ENCODE results near the gene AKT2. TPM values are rescaled to one million over a fixed set of nuclear protein-coding genes. Genes with fewer than 3 reads are reported as not detected.
A peak's percentile ranks its signal among the peaks of the same experiment; 100 is the strongest.

Gene AKT2
- polyA plus RNA-seq, 6 donors from 2014 or later, result 24.2 to 34.3 (median 30.8) TPM

- no peak for ATAC-seq (ENCODE audit: low read depth in 2 of 2)
- H3K9me3 Mint-ChIP-seq, result no peaks in the 10 kb centered on the region
- no peaks in the 10 kb centered on the region for H3K27me3 Mint-ChIP-seq
- H3K4me3 Mint-ChIP-seq, result peak overlapping the region in 1 of 8 donors; percentile 19
- H3K27ac Mint-ChIP-seq, result peak overlapping the region in 4 of 6 donors; percentile 25 to 98 (median 62)
- no peak for DNase-seq
- H3K4me1 Mint-ChIP-seq, result peaks cover 30 to 62% (median 57%) of the 10 kb centered on the region in 3 donors
- H3K36me3 Mint-ChIP-seq, result peaks cover 5 to 7% of the 10 kb centered on the region in 2 donors
These were observed 20.7 kb downstream of the AKT2 start for GRCh38 chr19:40264314-40265054.

- Mint-ChIP-seq H3K27me3 (no peaks in the 10 kb centered on the region), H3K27ac (peak overlapping the region in 2 of 6 donors; percentile 39 to 70), H3K4me1 (peaks cover 34 to 62% (median 56%) of the 10 kb centered on the region in 3 donors), H3K9me3 (no peaks in the 10 kb centered on the region), H3K36me3 (peaks cover 5 to 7% of the 10 kb centered on the region in 2 donors), H3K4me3 (no peak overlapping the region)
- DNase-seq, result no peak
- no peak for ATAC-seq (ENCODE audit: low read depth in 2 of 2)
These were observed 21.5 kb downstream of the AKT2 start for GRCh38 chr19:40263440-40264313.

DNA sequence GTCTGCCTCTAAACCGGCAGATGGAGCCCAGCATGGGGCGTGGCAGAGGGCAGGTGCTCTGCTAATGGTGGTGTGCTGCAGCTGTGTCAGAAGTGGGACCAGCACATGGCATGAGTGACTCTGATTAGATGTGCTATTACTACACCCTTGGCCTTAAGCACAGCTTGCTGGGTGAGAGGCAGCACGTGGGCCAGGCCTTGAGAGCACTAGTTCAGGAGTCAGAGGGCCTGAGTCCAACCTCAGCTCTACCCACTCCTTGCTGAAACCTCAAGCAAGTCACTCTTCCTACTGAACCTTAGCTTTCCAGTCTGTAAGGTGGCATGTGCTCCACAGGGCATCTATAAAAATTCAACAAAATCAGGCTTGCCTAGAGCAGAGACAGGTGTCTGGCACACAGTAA is 22.7 kb downstream of the AKT2 start:
- H3K36me3 Mint-ChIP-seq, result peaks cover under 1 to 7% of the 10 kb centered on the region in 2 donors
- H3K4me1 Mint-ChIP-seq, result peaks cover 31 to 61% (median 57%) of the 10 kb centered on the region in 3 donors
- H3K27me3 Mint-ChIP-seq, result no peaks in the 10 kb centered on the region
- no peak for ATAC-seq (ENCODE audit: low read depth in 2 of 2)
- no peaks in the 10 kb centered on the region for H3K9me3 Mint-ChIP-seq
- peak overlapping the region in 1 of 6 donors; percentile 28 for H3K27ac Mint-ChIP-seq
- H3K4me3 Mint-ChIP-seq, result no peak overlapping the region
- DNase-seq, result no peak

- no peaks in the 10 kb centered on the region for H3K9me3 Mint-ChIP-seq
- peaks cover 0 to 7% of the 10 kb centered on the region in 2 donors for H3K36me3 Mint-ChIP-seq
- peak overlapping the region in 1 of 8 donors; percentile 15 for H3K4me3 Mint-ChIP-seq
- DNase-seq (no peak), ATAC-seq (ENCODE audit: low read depth in 2 of 2) (no peak)
- H3K27me3 Mint-ChIP-seq, result no peaks in the 10 kb centered on the region
- H3K27ac Mint-ChIP-seq, result peak overlapping the region in 2 of 6 donors; percentile 13 to 69
- H3K4me1 Mint-ChIP-seq, result peaks cover 29 to 56% (median 53%) of the 10 kb centered on the region in 3 donors
These were observed 23.5 kb downstream of the AKT2 start for GRCh38 chr19:40261631-40262030.

- H3K9me3 Mint-ChIP-seq, result no peaks in the 10 kb centered on the region
- no peaks in the 10 kb centered on the region for H3K27me3 Mint-ChIP-seq
- H3K4me1 Mint-ChIP-seq, result peaks cover 43 to 52% (median 49%) of the 10 kb centered on the region in 3 donors
- H3K4me3 Mint-ChIP-seq, result no peak overlapping the region
- peak overlapping the region in 1 of 6 donors; percentile 18 for H3K27ac Mint-ChIP-seq
- ATAC-seq (ENCODE audit: low read depth in 2 of 2) (peak in 1 of 2 donors; percentile 40), DNase-seq (no peak)
- H3K36me3 Mint-ChIP-seq, result peaks cover 5 to 27% of the 10 kb centered on the region in 2 donors
These were observed 28.0 kb downstream of the AKT2 start for GRCh38 chr19:40257096-40257517.

DNA sequence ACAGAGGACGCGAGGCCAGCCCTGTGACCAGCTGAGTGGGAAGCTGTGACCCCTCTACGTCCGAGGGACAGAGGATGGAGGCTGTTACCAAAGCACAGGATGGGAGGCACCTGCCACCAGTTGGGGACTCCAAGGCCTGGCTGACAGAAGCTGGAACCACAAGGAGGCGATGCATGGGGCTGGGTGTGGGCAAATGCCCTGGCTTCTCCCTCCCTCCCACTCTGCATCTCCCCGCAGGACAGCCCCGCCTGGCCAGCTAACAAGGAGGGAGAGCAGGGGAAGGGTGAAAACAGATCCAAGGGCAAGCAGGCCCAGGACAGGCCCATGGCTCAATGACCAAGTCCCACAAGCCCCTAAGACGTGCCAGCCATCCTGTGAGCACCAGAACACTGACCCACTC is 28.6 kb downstream of the AKT2 start:
- DNase-seq (no peak), ATAC-seq (ENCODE audit: low read depth in 2 of 2) (no peak)
- Mint-ChIP-seq H3K36me3 (peaks cover 8 to 27% of the 10 kb centered on the region in 2 donors), H3K9me3 (no peaks in the 10 kb centered on the region), H3K4me1 (peaks cover 42 to 46% (median 45%) of the 10 kb centered on the region in 3 donors), H3K27ac (peak overlapping the region in 1 of 6 donors; percentile 59), H3K27me3 (no peaks in the 10 kb centered on the region), H3K4me3 (no peak overlapping the region)

GRCh38 chr19:40255619-40256166 is 29.5 kb downstream of the AKT2 start:
- DNase-seq (no peak), ATAC-seq (ENCODE audit: low read depth in 2 of 2) (no peak)
- no peaks in the 10 kb centered on the region for H3K27me3 Mint-ChIP-seq
- no peak overlapping the region for H3K4me3 Mint-ChIP-seq
- H3K9me3 Mint-ChIP-seq, result no peaks in the 10 kb centered on the region
- H3K4me1 Mint-ChIP-seq, result peaks cover 38 to 40% (median 39%) of the 10 kb centered on the region in 3 donors
- H3K27ac Mint-ChIP-seq, result peak overlapping the region in 4 of 6 donors; percentile 59 to 98 (median 86)
- peaks cover 12 to 27% of the 10 kb centered on the region in 2 donors for H3K36me3 Mint-ChIP-seq

GRCh38 chr19:40254714-40255418 is 30.3 kb downstream of the AKT2 start:
- Mint-ChIP-seq H3K36me3 (peaks cover 12 to 27% of the 10 kb centered on the region in 2 donors), H3K27ac (peak overlapping the region in 3 of 6 donors; percentile 32 to 81 (median 59)), H3K4me1 (peaks cover 34 to 38% (median 37%) of the 10 kb centered on the region in 3 donors), H3K9me3 (no peaks in the 10 kb centered on the region), H3K27me3 (no peaks in the 10 kb centered on the region), H3K4me3 (no peak overlapping the region)
- ATAC-seq (ENCODE audit: low read depth in 2 of 2), result no peak
- no peak for DNase-seq

DNA sequence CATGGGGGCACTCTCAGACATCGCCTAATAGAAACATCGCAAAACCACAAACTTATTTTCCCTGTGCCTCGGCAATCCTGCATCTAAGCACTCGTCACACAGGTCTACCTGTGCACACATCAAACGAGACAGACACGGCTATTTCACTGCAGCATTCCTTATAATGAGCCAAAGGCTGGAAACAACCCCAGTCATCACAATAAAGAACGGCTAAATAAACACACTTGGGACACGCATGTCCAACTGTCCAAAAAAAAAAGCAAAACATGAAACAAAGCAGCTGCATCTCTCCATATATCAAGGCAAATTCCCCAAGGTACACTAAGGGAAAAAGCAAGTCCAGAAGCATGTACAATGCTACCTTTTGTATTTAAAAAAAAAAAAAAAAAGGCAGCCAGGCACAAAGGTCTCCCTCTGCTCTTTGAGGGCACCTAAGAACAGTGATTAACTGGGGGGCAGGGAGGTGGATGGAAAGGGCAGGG is 31.5 kb downstream of the AKT2 start:
- Mint-ChIP-seq H3K4me1 (peaks cover 26 to 33% (median 27%) of the 10 kb centered on the region in 3 donors), H3K36me3 (peaks cover 12 to 27% of the 10 kb centered on the region in 2 donors), H3K27me3 (no peaks in the 10 kb centered on the region), H3K27ac (peak overlapping the region in 2 of 6 donors; percentile 34 to 39), H3K9me3 (no peaks in the 10 kb centered on the region), H3K4me3 (no peak overlapping the region)
- DNase-seq (no peak), ATAC-seq (ENCODE audit: low read depth in 2 of 2) (no peak)

GRCh38 chr19:40252395-40252794 is 32.8 kb downstream of the AKT2 start:
- no peaks in the 10 kb centered on the region for H3K27me3 Mint-ChIP-seq
- no peak overlapping the region for H3K4me3 Mint-ChIP-seq
- H3K4me1 Mint-ChIP-seq, result peaks cover 26 to 36% (median 28%) of the 10 kb centered on the region in 3 donors
- H3K36me3 Mint-ChIP-seq, result peaks cover 12 to 27% of the 10 kb centered on the region in 2 donors
- DNase-seq (no peak), ATAC-seq (ENCODE audit: low read depth in 2 of 2) (no peak)
- no peaks in the 10 kb centered on the region for H3K9me3 Mint-ChIP-seq
- peak overlapping the region in 3 of 6 donors; percentile 1 to 94 (median 34) for H3K27ac Mint-ChIP-seq

- Mint-ChIP-seq H3K4me1 (peaks cover 26 to 34% (median 27%) of the 10 kb centered on the region in 3 donors), H3K36me3 (peaks cover 12 to 27% of the 10 kb centered on the region in 2 donors), H3K9me3 (no peaks in the 10 kb centered on the region), H3K27ac (peak overlapping the region in 1 of 6 donors; percentile 34), H3K4me3 (no peak overlapping the region), H3K27me3 (no peaks in the 10 kb centered on the region)
- ATAC-seq (ENCODE audit: low read depth in 2 of 2), result no peak
- no peak for DNase-seq
These were observed 33.2 kb downstream of the AKT2 start for GRCh38 chr19:40251991-40252390.

- H3K4me3 Mint-ChIP-seq, result no peak overlapping the region
- H3K4me1 Mint-ChIP-seq, result peaks cover 27 to 33% (median 31%) of the 10 kb centered on the region in 3 donors
- H3K9me3 Mint-ChIP-seq, result no peaks in the 10 kb centered on the region
- H3K27me3 Mint-ChIP-seq, result no peaks in the 10 kb centered on the region
- DNase-seq, result no peak
- ATAC-seq (ENCODE audit: low read depth in 2 of 2), result no peak
- peaks cover 12 to 25% of the 10 kb centered on the region in 2 donors for H3K36me3 Mint-ChIP-seq
- no peak overlapping the region for H3K27ac Mint-ChIP-seq
These were observed 33.9 kb downstream of the AKT2 start for GRCh38 chr19:40251244-40251643.

Data from naive B cell (primary cell).